HT-29 (cell line): ENCODE data around the gene PCDHA11. TPM values are rescaled to one million over a fixed set of nuclear protein-coding genes. Genes with fewer than 3 reads are reported as not detected.
"Not testable (repeated sequence)": the region's sequence is repeated elsewhere in the genome, so short reads cannot be mapped to it uniquely, and the experiment has no call there.

Experiments
- DNase-seq: peaks from one replicate; pipeline ENCODE4 v3.0.0-alpha.2; 2015; ENCODE audit warnings: low spot score
- total RNA-seq: library from RNA; depleted of rRNA; stranded (reverse); fragments of >200 nt; shearing (Covaris generic); gene quantifications from 2 replicates; pipeline ENCODE4 v1.2.3, GENCODE V29; 2014

The PCDHA11 gene
- total RNA-seq, 1 experiment from 2014 or later: not detected

DNA sequence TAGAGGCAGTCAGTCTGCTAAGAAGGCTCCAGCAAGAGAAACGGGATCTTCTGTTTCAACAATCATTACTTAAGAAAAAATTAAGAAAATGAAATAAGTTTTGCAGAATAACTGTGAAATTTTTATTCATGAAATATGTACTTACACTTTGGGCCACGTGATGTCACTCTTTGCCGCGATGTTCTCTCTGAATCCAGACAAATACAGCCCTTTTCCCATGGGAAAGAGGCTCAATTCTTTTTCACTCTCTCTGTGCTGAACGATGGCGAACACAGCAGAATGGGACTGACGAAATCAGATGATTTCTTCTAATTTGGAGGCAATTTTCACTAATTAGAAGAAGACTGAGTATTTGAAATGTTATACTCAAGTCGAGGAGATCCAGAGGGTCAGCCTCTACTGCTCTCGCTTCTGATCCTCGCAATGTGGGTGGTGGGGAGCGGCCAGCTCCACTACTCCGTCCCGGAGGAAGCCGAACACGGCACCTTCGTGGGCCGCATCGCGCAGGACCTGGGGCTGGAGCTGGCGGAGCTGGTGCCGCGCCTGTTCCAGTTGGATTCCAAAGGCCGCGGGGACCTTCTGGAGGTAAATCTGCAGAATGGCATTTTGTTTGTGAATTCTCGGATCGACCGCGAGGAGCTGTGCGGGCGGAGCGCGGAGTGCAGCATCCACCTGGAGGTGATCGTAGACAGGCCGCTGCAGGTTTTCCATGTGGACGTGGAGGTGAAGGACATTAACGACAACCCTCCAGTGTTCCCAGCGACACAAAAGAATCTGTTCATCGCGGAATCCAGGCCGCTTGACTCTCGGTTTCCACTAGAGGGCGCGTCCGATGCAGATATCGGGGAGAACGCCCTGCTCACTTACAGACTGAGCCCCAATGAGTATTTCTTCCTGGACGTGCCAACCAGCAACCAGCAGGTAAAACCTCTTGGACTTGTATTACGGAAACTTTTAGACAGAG, 20.3 kb upstream of the PCDHA11 start, which contains the start of gene PCDHA9:
TSS of gene PCDHA9 (plus strand) at position 244 of the 964 bp plus-strand sequence. CDS start at position 358, 114 bp downstream.
- DNase-seq: not testable (repeated sequence)

DNA sequence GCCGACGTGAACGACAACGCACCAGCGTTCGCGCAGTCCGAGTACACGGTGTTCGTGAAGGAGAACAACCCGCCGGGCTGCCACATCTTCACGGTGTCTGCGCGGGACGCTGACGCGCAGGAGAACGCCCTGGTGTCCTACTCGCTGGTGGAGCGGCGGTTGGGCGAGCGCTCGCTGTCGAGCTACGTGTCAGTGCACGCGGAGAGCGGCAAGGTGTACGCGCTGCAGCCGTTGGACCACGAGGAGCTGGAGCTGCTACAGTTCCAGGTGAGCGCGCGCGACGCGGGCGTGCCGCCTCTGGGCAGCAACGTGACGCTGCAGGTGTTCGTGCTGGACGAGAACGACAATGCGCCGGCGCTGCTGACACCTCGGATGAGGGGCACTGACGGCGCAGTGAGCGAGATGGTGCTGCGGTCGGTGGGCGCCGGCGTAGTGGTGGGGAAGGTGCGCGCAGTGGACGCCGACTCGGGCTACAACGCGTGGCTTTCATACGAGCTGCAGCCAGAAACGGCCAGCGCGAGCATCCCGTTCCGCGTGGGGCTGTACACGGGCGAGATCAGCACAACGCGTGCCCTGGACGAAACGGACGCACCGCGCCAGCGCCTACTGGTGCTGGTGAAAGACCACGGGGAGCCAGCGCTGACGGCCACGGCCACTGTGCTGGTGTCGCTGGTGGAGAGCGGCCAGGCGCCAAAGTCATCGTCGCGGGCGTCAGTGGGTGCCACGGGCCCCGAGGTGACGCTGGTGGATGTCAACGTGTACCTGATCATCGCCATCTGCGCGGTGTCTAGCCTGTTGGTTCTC, 18.7 kb upstream of the PCDHA11 start:
- DNase-seq: not testable (repeated sequence)

DNA sequence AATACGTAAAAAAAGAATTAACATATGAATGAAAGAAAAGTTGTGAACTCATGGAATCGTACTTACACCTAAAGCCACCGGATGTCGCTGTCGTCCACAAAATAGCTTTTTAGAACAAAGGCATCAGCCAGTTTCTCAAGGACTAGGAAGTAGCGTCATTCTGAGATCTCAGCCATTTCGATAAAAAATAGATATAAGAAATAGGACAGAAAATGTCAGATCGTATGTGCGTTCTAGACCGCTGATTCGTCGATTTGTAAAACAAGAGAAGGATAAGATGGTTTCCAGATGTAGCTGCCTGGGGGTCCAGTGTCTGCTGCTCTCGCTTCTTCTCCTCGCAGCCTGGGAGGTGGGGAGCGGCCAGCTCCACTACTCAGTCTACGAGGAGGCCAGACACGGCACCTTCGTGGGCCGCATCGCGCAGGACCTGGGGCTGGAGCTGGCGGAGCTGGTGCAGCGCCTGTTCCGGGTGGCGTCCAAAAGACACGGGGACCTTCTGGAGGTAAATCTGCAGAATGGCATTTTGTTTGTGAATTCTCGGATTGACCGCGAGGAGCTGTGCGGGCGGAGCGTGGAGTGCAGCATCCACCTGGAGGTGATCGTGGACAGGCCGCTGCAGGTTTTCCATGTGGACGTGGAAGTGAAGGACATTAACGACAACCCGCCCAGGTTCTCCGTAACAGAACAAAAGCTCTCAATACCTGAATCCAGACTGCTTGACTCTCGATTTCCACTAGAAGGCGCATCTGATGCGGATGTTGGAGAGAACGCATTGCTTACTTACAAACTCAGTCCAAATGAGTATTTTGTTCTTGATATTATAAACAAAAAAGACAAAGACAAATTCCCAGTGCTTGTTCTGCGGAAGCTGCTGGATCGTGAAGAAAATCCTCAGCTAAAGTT, 12.7 kb upstream of the PCDHA11 start, which contains the start of gene PCDHA10:
TSS of gene PCDHA10 (plus strand) at position 126 of the 903 bp plus-strand sequence. CDS start at position 278, 152 bp downstream.
- peak; percentile 43 for DNase-seq

DNA sequence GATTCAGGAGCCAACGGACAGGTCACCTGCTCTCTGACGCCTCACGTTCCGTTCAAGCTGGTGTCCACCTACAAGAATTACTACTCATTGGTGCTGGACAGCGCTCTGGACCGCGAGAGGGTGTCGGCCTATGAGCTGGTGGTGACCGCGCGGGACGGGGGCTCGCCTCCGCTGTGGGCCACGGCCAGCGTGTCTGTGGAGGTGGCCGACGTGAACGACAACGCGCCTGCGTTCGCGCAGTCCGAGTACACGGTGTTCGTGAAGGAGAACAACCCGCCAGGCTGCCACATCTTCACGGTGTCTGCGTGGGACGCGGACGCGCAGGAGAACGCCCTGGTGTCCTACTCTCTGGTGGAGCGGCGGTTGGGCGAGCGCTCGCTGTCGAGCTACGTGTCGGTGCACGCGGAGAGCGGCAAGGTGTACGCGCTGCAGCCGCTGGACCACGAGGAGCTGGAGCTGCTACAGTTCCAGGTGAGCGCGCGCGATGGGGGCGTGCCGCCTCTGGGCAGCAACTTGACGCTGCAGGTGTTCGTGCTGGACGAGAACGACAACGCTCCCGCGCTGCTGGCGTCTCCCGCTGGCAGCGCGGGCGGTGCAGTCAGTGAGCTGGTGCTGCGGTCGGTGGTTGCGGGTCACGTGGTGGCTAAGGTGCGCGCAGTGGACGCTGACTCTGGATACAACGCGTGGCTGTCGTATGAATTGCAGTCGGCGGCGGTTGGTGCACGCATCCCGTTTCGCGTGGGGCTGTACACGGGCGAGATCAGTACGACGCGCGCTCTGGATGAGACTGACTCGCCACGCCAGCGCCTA, 11.4 kb upstream of the PCDHA11 start:
- no peak for DNase-seq

DNA sequence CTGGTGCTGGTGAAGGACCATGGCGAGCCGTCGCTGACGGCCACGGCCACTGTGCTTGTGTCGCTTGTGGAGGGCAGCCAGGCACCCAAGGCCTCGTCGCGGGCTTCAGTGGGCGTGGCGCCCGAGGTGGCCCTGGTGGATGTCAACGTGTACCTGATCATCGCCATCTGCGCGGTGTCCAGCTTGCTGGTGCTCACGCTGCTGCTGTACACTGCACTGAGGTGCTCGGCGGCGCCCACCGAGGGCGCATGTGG, 10.8 kb upstream of the PCDHA11 start:
- DNase-seq: no peak

- DNase-seq: no peak
Observed at GRCh38 chr5:140862441-140863295, 6.1 kb upstream of the PCDHA11 start.

- no peak for DNase-seq
Observed at GRCh38 chr5:140869555-140869886, 764 bp downstream of the PCDHA11 start.

DNA sequence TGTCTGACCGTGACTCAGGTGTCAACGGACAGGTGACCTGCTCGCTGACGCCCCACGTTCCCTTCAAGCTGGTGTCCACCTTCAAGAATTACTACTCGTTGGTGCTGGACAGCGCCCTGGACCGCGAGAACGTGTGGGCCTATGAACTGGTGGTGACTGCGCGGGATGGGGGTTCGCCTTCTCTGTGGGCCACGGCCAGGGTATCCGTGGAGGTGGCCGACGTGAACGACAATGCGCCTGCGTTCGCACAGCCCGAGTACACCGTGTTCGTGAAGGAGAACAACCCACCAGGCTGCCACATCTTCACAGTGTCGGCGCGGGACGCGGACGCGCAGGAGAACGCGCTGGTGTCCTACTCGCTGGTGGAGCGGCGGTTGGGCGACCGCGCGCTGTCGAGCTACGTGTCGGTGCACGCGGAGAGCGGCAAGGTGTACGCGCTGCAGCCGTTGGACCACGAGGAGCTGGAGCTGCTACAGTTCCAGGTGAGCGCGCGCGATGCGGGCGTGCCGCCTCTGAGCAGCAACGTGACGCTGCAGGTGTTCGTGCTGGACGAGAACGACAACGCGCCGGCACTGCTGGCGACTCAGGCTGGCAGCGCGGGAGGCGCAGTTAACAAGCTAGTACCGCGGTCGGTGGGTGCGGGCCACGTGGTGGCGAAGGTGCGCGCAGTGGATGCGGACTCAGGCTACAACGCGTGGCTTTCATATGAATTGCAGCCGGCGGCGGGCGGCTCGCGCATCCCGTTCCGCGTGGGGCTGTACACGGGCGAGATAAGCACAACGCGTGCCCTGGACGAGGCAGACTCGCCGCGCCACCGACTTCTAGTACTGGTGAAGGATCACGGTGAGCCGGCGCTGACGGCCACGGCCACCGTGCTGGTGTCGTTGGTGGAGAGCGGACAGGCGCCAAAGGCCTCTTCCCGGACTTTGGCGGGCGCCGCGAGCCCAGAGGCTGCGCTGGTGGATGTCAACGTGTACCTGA, 1.8 kb downstream of the PCDHA11 start:
- DNase-seq: no peak

GRCh38 chr5:140875085-140876065, 6.6 kb downstream of the PCDHA11 start, which contains the start of gene PCDHA12:
Gene PCDHA12, plus strand, starts transcription at chr5:140875308. Its CDS starts 165 bp downstream, at chr5:140875473.
- no peak for DNase-seq

GRCh38 chr5:140876541-140877261, 7.9 kb downstream of the PCDHA11 start:
- not testable (repeated sequence) for DNase-seq

DNA sequence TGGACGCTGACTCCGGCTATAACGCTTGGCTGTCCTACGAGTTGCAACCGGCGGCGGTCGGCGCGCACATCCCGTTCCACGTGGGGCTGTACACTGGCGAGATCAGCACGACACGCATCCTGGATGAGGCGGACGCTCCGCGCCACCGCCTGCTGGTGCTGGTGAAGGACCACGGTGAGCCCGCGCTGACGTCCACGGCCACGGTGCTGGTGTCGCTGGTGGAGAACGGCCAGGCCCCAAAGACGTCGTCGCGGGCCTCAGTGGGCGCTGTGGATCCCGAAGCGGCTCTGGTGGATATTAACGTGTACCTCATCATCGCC, 8.5 kb downstream of the PCDHA11 start:
- DNase-seq: no peak

- no peak for DNase-seq
Observed at GRCh38 chr5:140881889-140882590, 13.3 kb downstream of the PCDHA11 start, which contains the start of gene PCDHA13. Gene PCDHA13, plus strand, starts transcription at chr5:140882124. Its CDS starts 145 bp downstream, at chr5:140882269.

DNA sequence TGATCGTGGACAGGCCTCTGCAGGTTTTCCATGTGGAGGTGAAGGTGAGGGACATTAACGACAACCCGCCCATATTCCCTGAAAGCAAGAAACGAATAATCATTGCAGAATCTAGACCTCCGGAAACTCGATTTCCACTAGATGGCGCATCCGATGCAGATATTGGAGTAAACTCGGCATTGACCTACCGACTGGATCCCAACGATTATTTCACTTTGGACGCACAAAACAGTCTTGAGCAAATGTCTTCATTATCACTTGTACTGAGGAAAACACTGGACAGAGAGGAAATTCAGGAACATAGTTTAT, 13.8 kb downstream of the PCDHA11 start:
- peak; percentile 42 for DNase-seq

DNA sequence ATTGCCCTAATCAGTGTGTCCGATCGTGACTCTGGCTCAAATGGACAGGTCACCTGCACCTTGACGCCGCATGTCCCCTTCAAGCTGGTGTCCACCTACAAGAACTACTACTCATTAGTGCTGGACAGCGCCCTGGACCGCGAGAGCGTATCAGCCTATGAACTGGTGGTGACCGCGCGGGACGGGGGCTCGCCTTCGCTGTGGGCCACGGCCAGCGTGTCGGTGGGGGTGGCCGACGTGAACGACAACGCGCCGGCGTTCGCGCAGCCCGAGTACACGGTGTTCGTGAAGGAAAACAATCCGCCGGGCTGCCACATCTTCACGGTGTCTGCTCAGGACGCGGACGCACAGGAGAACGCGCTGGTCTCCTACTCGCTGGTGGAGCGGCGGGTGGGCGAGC, 14.6 kb downstream of the PCDHA11 start:
- no peak for DNase-seq

DNA sequence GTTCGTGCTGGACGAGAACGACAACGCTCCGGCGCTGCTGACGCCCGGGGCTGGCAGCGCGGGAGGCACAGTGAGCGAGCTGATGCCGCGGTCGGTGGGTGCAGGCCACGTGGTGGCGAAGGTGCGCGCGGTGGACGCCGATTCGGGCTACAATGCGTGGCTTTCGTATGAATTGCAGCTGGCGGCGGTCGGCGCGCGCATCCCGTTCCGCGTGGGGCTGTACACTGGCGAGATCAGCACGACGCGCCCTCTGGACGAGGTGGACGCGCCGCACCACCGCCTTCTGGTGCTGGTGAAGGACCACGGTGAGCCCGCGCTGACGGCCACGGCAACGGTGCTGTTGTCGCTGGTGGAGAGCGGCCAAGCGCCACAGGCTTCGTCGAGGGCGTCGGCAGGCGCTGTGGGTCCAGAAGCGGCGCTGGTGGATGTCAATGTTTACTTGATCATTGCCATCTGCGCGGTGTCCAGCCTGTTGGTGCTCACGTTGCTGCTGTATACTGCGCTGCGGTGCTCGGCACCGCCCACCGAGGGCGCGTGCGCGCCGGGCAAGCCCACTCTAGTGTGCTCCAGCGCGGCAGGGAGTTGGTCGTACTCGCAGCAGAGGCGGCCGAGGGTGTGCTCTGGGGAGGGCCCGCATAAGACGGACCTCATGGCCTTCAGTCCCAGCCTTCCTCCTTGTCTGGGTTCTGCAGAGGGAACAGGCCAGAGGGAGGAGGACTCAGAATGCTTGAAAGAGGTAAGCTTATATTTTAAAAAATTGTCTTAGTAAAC, 15.4 kb downstream of the PCDHA11 start:
- no peak for DNase-seq
